T-helper 9 cell (primary cell): ENCODE measurements around the gene PEX11G.
"Not testable (repeated sequence)": the region's sequence is repeated elsewhere in the genome, so short reads cannot be mapped to it uniquely, and the experiment has no call there.

Source experiments
- DNase-seq: peaks from one replicate; pipeline ENCODE4 v3.0.0-alpha.2; 2020

Gene PEX11G

DNA sequence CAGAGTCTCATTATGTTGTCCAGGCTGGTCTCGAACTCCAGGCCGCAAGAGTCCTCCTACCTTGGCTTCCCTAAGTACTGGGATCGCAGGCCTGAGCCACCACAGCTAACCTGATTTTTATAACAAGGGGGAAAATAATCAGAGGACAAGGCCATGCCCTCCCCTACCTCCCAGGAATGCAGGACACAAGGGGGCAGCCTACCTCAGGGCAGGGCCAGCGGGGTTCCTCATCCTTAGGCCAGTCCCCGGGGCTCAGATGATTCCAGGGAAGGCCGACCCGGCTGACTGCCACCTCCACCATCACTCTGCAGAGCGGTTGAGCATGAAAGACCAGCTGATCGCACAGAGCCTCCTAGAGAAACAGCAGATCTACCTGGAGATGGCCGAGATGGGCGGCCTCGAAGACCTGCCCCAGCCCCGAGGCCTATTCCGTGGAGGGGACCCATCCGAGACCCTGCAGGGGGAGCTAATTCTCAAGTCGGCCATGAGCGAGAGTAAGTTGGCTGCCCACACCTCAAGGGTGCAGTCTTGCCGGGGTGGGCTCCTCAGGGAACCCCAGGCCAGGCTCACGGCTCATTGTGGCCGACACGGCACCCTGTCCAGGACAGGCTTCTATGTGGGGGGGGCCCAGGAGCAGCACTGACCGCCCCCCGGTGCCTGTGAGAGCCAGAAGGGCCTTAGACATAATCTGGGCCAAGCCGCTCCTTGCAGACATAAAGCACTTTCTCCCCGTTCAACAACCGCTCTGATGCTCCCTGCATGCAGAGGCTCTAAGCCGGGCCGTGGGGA, 26.8 kb downstream of the PEX11G start:
- no peak for DNase-seq

DNA sequence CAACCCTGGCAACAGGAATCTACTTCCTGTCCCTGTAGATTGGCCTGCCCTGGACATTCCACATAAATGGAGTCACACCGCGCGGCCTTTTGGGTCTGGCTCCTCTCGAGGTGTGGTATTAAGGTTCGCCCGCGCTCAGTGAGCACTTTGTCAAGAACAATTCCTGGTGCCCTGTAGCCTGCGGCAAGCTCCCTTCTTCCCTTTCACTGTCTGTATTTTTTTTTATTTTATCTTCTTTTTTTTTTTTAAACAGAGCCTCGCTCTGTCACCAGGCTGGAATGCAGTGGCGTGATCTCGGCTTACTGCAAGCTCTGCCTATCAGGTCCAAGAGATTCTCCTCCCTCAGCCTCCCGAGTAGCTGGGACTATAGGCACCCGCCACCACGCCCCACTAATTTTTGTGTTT, 28.3 kb downstream of the PEX11G start:
- DNase-seq: no peak

DNA sequence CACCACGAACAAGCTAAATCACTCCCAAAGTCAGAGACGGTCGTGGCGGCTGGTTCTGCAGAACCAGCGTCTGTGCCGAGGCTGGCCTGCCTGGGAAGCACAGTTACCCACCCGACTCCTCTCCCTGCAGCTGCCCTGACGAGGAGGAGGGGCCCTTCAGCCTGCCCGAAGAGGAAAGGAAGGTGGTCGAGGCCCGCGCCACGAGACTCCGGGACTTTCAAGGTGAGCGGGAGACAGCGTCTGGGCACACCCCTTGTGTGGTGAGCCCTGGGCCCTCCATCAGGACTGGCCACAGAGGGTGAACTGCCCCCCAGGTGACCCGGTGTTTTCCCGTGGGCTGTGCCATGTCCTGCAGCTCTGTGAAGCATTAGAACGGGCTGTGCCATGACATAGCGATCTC, 29.1 kb downstream of the PEX11G start:
- DNase-seq: no peak

DNA sequence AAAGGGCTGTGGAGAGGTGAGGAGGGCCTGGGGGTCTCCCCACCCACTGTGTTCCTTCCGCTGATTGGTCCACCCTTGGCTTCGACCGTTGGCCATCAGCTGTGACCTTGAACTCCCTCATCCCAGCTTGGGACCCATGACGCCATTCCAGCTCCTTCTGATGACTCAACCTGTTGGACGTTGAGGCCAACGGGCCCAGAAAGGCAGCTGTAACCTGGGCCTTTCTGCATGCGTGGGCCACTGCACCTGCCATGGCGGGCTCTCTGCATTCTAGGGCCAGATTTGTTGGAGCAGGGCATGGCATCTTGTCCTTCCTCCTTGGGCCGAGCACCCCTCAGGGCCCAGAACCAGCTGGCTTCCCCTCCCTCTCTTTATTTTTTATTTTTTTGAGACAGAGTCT, 30.2 kb downstream of the PEX11G start:
- no peak for DNase-seq

DNA sequence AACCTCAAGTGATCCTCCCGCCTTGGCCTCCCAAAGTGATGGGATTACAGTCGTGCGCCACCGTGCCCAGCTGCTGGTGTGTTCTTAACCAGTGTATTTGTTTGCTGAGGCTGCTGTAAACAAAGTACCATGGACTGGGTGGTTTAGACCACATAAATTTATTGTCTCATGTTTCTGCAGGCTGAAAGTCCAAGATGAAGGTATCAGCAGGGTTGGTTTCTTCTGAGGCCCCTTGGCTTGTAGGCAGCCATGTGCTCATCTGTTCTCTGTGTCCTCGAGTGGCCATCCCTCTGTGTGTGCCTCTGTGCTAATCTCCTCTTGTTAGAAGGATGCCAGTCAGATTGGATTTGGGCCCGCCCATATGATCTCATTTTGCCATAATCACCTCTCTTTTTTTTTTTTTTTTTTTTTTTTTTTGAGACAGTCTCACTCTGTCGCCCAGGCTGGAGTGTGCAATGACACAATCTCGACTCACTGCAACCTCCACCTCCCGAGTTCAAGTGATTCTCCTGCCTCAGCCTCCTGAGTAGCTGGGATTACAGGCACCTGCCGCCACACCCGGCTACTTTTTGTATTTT, 31.8 kb downstream of the PEX11G start:
- DNase-seq: no peak

DNA sequence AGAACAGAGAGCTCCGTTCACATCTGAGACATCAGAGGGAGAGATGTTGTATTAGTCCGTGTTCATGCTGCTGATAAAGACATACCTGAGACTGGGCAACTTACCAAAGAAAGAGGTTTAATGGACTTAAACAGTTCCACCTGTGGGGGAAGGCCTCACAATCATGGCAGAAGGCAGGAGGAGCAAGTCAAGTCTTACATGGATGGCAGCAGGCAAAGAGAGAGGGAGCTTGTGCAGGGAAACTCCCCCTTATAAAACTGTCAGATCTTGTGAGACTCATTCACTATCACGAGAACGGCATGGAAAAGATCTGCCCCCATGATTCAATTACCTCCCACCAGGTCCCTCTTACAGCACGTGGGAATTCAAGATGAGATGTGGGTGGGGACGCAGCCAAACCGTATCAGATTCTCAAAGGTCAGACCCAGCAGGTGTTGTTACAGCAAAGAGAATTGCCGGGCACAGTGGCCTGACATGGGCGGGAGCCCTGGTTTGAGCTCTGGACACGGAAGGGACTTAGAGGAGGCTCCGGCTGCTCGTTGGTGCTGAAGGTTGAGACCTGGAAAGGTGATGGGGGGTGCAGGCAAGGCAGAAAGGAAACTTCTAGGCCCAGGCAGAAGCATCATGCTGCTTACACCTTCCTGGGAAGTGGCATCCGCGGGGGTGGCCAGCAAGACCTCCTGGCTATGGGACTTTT, 33.1 kb downstream of the PEX11G start:
- DNase-seq: no peak

DNA sequence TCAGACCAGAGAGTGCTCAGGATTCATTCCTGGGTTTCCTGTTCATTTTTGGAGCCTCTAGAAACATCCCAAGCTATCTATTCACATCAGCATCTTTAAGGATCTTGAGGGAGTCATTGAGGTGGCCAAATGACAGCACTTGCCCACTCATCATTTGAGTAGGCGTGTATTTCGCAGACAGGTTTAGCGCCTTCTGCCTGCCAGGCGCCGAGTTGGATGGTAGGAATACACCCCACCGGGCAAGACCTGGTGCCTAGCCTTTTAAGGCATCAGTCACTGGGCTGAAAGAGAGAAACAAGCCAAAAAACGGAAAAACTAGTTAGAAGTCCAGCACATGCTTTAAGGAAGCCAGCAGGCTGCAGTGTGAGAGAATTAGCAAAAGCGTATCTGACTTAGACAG, 33.8 kb downstream of the PEX11G start:
- DNase-seq: no peak

DNA sequence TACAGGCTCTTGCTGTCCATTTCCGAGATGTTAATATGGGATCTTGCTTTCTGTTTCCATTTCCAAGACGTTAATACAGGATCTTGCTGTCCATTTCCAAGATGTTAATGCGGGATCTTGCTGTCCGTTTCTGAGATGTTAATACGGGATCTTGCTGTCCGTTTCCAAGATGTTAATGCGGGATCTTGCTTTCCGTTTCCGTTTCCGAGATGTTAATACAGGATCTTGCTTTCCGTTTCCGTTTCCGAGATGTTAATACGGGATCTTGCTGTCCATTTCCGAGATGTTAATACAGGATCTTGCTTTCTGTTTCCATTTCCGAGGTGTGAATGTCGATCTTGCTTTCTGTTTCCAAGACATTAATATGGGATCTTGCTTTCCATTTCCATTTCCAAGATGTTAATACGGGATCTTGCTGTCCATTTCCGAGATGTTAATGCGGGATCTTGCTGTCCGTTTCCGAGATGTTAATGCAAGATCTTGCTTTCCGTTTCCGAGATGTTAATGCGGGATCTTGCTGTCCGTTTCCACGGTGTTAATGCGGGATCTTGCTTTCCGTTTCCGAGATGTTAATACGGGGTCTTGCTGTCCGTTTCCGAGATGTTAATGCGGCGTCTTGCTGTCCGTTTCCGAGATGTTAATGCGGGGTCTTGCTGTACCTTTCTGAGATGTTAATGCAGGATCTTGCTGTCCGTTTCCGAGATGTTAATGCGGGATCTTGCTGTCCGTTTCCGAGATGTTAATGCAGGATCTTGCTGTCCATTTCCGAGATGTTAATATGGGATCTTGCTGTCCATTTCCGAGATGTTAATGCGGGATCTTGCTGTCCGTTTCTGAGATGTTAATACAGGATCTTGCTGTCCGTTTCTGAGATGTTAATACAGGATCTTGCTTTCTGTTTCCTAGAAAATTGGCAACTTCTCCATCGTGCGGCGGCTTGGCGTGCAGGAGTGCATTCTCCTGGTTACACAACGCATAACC, 38.3 kb downstream of the PEX11G start:
- no peak for DNase-seq

DNA sequence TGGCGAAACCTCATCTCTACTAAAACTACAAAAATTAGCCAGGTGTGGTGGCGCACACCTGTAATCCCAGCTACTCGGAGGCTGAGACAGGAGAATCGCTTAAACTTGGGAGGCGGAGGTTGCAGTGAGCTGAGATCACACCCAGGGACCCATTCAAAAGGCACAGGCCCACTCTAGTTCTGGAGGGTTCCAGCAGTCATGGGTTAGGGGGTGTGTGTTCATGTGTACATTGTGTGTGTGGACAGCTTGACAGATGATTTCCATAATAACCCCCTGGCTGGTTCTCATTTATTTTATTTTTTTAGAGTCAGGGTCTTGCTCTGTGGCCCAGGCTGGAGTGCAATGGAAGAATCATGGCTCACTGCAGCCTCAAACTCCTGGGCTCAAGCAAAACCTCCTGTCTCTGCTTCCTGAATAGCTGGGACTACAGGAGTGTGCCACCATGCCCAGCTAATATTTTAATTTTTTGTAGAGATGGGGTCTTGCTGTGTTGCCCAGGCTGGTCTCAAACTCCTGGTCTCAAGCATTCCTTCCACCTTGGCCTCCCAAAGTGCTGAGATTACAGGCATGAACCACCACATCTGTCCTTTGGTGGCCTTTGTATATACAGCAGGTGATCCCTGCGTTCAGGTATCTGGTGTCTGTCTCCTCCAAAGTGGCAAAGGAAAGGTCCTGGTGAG, 39.3 kb downstream of the PEX11G start:
- DNase-seq: not testable (repeated sequence)

DNA sequence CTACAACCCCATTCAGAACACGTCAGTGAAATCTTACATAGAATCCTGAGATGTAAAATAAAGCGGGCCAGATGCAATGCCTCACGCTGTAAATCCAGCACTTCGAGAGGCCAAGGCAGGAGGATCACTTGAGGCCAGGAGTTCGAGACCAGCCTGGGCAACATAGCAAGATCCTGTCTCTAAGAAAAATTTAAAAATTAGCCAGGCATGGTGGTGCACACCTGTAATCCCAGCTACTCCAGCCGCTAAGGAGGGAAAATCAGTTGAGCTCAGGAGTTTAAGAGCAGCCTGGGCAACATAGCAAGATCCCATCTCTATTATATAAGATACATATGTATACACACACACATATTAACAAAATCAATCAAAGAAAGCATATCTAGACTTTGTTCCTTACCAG, 41.2 kb downstream of the PEX11G start:
- DNase-seq: no peak

DNA sequence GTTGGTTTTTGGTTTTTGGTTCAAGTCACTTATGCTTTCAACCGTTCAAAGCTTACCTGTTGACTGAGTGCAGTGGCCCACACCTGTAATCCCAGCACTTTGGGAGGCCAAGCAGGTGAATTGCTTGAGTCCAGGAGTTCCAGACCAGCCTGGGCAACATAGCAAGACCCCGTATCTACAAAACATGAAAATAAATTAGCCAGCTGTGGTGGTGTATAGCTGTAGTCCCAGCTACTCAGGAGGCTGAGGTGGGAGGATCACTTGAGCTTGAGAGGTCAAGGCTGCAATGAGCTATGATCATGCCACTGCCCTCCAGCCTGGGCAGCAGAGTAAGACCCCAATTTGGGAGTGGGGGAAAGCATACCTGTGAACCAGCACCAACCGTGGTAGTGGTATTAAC, 43.7 kb downstream of the PEX11G start:
- DNase-seq: no peak

DNA sequence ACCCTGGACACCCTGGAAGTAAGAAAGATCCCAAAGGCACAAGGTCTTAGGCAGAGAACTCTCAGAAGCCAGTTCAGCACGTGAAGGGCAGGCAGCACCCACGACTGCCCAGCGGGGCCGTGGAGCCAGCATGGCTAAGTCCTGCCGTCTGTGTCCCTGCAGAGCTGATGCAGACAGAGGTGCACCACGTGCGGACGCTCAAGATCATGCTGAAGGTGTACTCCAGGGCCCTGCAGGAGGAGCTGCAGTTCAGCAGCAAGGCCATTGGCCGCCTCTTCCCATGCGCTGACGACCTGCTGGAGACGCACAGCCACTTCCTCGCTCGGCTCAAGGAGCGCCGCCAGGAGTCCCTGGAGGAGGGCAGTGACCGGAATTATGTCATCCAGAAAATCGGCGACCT, 44.8 kb downstream of the PEX11G start:
- DNase-seq: no peak

DNA sequence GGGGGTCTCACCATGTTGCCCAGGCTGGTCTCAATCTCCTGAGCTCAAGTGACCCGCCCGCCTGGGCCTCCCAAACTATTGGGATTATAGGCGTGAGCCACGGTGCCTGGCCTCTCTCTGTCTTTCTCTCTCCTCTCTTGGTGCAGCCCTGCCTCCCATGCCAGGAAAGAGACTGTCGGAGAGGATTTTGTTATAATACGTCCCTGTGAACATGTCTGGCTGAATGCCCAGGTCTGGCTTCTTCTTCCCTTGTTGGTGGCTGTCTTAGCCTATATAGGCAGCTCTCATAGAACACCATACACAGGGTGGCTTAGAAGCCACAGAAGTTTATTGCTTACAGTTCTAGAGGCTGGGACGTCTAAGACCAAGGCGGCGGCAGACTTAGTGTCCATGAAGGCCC, 46.4 kb downstream of the PEX11G start:
- no peak for DNase-seq

DNA sequence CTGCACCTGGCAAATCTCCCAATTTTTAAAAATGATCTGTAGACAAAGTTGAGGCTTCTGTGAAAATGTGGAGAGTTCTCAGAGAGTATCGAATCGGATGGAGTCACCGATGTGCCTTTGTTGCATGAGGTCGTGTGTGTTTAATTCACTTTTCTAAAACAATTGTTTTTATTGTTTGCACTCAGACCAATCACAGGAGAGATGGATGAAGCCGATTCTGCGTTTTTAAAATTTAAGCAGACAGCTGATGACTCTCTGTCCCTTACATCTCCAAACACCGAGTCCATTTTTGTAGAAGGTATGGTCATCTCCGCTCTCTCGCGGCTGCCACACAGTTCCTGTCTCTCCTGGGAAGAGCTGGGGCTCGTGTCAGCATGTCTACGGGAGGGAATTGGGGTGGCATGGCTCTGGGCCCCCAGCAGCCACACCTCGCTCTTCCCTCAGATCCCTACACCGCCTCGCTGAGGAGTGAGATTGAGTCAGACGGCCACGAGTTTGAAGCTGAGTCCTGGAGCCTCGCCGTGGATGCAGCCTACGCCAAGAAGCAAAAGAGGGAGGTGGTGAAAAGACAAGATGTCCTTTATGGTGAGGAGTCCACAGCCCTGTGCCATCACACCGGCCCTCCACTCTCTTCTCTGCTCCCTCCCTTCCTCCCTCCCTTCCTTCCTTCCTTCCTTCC, 47.2 kb downstream of the PEX11G start:
- no peak for DNase-seq

DNA sequence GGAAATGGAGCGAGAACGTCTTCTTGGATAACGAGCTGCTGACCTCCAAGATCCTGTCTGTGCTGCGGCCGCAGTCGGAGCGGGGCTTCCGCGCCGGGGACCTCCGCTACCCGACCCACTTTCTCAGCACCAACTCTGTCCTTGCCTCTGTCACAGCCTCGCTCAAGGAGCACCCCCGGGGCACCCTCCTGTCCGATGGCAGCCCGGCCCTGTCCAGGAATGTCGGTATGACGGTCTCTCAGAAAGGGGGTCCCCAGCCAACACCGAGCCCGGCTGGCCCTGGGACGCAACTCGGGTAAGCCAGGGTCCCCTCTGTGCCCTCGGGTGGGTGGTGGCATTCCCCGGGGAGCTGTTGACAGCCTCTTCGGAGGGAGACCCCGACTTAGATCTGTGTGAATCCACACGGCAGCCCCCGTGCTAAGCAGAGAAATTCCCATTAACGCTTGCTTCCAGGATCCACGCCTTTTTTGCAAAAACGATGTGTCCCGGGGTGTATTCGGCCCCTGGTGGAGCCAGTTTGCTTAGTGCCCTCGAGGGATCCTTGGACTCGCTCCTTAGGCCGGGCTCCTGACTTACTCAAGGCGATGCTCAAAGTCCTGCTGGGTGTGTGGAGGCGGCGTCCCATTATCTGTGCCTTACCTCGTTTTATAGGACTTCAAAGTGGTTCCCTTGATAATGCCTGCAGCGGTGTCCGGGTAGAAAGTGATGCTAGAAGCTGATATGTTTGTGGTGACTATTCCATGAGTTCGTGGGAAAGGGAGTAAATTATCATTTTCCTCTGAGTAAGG, 48.5 kb downstream of the PEX11G start:
- no peak for DNase-seq

DNA sequence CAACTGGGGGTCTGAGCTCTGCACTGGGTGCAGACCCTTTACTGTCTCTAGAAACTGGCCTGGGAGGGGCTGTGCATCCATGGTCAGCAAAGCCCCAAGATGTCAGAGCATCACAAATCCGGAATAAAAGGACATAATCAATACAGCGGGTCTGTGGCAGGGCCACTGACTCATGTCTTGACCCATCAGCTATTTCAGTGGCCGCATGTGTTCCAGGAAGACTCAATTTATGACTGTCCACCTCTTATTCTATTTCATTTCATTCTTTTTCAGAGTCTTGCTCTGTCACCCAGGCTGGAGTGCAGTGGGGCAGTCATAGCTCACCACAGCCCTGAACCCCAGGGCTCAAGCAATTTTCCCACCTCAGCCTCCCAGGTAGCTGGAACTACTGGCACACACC, 53.2 kb downstream of the PEX11G start:
- no peak for DNase-seq

DNA sequence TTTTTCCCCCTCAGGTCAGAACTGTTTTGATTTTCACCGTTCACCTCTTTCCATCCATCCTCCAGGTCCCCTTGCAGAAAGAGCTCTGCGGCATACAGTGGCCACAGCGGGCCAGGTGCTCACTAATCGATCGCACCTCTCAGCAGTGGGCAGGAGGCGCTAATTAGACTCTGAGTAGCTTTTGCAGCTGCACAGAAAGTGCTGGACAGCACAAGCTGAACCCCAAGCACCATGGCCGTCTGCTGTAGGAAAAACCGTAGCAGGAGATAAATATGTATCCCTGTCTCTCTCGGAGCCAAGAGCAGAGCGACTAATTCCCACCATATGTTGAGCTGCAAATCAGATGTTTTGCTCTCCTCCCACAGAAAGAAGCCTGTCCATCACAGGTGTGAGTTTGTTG, 54.4 kb downstream of the PEX11G start:
- no peak for DNase-seq

DNA sequence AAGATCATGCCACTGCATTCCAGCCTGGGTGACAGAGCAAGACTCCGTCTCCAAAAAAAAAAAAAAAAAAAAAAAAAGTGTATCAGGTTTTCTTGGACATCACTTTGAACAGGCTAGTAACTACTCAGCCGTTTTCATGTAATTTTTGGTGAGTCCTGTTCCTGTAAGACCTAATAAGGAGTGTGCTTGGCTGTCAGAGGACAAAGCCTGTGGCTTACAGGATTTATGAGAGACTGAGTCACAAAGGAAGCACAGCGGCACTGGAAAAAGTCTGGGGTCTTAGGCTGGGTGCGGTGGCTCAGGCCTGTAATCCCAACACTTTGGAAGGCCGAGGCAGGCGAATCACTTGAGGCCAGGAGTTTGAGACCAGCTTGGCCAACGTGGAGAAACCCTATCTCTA, 55.4 kb downstream of the PEX11G start:
- not testable (repeated sequence) for DNase-seq

DNA sequence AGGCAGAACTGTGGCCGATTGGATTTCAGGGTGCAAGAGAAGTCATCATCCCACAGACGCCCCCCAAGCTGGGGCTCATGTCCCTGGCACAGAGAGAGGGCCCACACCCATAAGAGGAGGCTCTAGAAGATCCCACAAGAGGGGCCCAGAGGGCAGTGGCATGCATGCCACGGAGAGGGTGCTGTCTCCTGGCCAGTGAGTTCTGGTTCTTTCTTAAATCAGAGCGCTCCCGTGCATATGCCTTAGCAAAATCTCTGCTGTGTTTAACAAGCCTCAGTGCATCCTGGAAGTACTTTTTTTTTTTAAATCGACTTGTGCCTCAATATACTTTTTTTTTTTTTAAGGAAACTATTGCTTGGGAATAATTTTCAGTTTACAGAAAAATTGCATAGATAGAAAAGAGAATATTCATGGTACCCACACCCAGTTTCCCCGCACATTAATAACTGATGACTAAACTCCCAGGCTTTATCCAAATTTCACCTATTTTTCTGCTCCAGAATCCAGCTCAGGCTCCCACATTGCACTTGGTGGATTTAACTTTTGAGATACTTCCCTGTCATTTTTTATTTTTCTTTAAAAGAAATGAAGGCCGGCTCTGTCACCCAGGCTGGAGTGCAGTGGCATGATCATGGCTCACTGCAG, 59.1 kb downstream of the PEX11G start:
- no peak for DNase-seq

DNA sequence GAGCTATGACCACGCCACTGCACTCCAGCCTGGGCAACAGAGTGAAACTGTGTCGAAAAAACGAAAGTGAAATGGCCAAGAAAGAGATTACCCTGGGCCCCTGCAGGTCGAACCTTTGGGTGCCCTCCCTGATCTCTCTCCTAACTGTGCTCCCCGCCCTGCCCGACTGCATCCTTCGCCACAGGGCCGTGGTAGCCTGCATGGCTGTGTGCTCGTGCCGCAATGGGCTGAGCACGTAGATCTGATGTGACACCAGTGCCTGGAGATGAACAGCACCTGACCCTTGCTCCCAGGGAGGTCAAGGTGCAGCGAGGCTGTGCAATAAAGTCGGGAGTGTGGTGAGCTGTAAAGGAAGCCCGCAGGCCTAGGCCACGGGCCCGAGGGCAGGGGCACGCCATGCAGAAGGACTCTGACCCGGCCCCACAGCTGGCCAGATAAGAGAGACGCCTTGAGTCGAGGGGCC, 60.2 kb downstream of the PEX11G start:
- no peak for DNase-seq
